ENCODE data around the gene DFFB. TPM values are rescaled to one million over a fixed set of nuclear protein-coding genes. Genes with fewer than 3 reads are reported as not detected.
"Not testable (repeated sequence)": the region's sequence is repeated elsewhere in the genome, so short reads cannot be mapped to it uniquely, and the experiment has no call there.

DFFB gene, protein sequence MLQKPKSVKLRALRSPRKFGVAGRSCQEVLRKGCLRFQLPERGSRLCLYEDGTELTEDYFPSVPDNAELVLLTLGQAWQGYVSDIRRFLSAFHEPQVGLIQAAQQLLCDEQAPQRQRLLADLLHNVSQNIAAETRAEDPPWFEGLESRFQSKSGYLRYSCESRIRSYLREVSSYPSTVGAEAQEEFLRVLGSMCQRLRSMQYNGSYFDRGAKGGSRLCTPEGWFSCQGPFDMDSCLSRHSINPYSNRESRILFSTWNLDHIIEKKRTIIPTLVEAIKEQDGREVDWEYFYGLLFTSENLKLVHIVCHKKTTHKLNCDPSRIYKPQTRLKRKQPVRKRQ
- total RNA-seq: 10.6 TPM
- long read RNA-seq, partial matches to known transcripts: 3 of 6 reads
- long read RNA-seq, other reads (novel, unspliced or antisense): 0 of 6 reads

GRCh38 chr1:3856923-3857790 is at the start of gene DFFB, which contains the start of gene CEP104:
DFFB (plus strand) TSS chr1:3857476; CDS start chr1:3857604, 128 bp downstream.
CEP104 (minus strand) TSS chr1:3857211; CDS start chr1:3852407, 4,804 bp downstream.
- intact Hi-C loops (cut with DNase I): no loop called here
- ATAC-seq (peak; percentile 97 to 98), DNase-seq (peak; percentile 98)
- no peaks in the 10 kb centered on the region for H3K9me3 ChIP-seq
- peaks cover under 1% of the 10 kb centered on the region for H3K36me3 ChIP-seq
- H3K27ac ChIP-seq: peak within 1 kb of the TSS; percentile 85
- H3K4me3 ChIP-seq: peak within 1 kb of the TSS; percentile 95
- no peaks in the 10 kb centered on the region for H3K27me3 ChIP-seq (ENCODE audit: low read depth)
- peaks cover 24% of the 10 kb centered on the region for H3K4me1 ChIP-seq
- TF ChIP-seq, protein P1, sequence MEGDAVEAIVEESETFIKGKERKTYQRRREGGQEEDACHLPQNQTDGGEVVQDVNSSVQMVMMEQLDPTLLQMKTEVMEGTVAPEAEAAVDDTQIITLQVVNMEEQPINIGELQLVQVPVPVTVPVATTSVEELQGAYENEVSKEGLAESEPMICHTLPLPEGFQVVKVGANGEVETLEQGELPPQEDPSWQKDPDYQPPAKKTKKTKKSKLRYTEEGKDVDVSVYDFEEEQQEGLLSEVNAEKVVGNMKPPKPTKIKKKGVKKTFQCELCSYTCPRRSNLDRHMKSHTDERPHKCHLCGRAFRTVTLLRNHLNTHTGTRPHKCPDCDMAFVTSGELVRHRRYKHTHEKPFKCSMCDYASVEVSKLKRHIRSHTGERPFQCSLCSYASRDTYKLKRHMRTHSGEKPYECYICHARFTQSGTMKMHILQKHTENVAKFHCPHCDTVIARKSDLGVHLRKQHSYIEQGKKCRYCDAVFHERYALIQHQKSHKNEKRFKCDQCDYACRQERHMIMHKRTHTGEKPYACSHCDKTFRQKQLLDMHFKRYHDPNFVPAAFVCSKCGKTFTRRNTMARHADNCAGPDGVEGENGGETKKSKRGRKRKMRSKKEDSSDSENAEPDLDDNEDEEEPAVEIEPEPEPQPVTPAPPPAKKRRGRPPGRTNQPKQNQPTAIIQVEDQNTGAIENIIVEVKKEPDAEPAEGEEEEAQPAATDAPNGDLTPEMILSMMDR (IDR thresholded peaks at IDR 0.05): peak; percentile 50

DNA sequence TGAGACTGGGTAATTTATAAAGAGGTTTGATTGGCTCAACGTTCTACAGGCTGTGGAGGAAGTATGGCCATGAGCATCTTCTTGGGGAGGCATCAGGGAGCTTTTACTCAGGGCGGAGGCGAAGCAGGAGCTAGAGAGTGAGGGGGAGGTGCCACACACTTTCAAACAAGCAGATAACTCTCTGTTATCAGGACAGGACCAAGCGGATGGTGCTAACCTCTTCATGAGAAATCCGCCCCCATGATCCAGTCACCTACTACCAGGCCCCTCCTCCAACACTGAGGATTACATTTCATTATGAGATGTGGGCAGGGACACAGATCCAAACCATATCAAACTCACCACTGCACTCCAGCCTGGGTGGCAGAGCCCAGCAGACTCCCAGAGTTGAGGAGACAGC is 49.5 kb upstream of the DFFB start:
- DNase-seq: no peak
- no peaks in the 10 kb centered on the region for H3K27me3 ChIP-seq (ENCODE audit: low read depth)
- H3K36me3 ChIP-seq: no peaks in the 10 kb centered on the region
- no peaks in the 10 kb centered on the region for H3K4me1 ChIP-seq
- H3K4me3 ChIP-seq: no peak overlapping the region
- TF ChIP-seq, protein P1 (IDR thresholded peaks at IDR 0.05): no peak
- no peak overlapping the region for H3K27ac ChIP-seq
- ATAC-seq: no peak
- intact Hi-C loops (cut with DNase I): no loop called here
- no peaks in the 10 kb centered on the region for H3K9me3 ChIP-seq

DNA sequence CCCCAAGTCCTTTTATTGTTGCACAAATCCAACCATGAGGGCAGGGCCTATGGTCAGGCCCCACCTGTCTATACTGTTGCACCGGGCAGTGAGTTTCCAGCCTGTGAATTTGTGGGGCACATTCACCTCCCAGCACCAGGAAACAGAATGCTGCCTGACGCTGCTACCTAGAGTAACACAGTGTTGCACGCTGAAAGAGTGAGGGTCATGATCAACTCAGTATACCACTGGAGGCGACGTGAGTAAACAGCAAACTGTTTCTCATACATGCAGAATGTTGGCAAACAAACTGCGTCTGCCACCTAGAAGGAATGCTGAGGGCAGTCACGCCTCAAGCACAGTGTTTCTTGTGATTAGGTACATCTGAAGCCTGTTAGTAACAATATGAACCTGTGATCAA is 47.6 kb upstream of the DFFB start:
- DNase-seq (no peak), ATAC-seq (no peak)
- peaks cover 11% of the 10 kb centered on the region for H3K36me3 ChIP-seq
- H3K27me3 ChIP-seq (ENCODE audit: low read depth): no peaks in the 10 kb centered on the region
- H3K9me3 ChIP-seq: no peaks in the 10 kb centered on the region
- no peaks in the 10 kb centered on the region for H3K4me1 ChIP-seq
- H3K4me3 ChIP-seq: no peak overlapping the region
- intact Hi-C loops (cut with DNase I): no loop called here
- H3K27ac ChIP-seq: no peak overlapping the region
- TF ChIP-seq, protein P1 (IDR thresholded peaks at IDR 0.05): no peak

- H3K27ac ChIP-seq; DNase-seq; H3K4me1 ChIP-seq; intact Hi-C loops (cut with DNase I); H3K27me3 ChIP-seq (ENCODE audit: low read depth); H3K4me3 ChIP-seq; ATAC-seq; H3K9me3 ChIP-seq: not testable (repeated sequence)
- H3K36me3 ChIP-seq: peaks cover 17% of the 10 kb centered on the region
Measured at GRCh38 chr1:3810149-3810761, 47.0 kb upstream of the DFFB start.

- intact Hi-C loops (cut with DNase I): no loop called here
- TF ChIP-seq, protein P1 (IDR thresholded peaks at IDR 0.05): no peak
- no peak for ATAC-seq
Measured at GRCh38 chr1:3811595-3811911, 45.7 kb upstream of the DFFB start.

More at GRCh38 chr1:3811595-3811911, 45.7 kb upstream of the DFFB start:
- Histone ChIP-seq H3K9me3 (no peaks in the 10 kb centered on the region), H3K4me3 (no peak overlapping the region), H3K27me3 (ENCODE audit: low read depth) (no peaks in the 10 kb centered on the region), H3K4me1 (no peaks in the 10 kb centered on the region), H3K36me3 (peaks cover 27% of the 10 kb centered on the region), H3K27ac (no peak overlapping the region)
- DNase-seq: no peak
